Left renal cortex interstitium (tissue), 4 donors: ENCODE data around the gene SPAG8. TPM values are rescaled to one million over a fixed set of nuclear protein-coding genes. Genes with fewer than 3 reads are reported as not detected.

ENCODE experiments used
- DNase-seq, 4 donors: peaks; one replicate each; pipeline ENCODE4 v3.0.0-alpha.2; 2013; ENCODE audit warnings: low read depth in 4 of 4, low spot score in 2 of 4, missing footprints in 1 of 4
- polyA plus RNA-seq, 4 donors: library from polyadenylated mRNA; unstranded; fragments of 120-200 nt; gene quantifications; one replicate each; pipeline ENCODE4 v1.2.1, GENCODE V29; 2013; ENCODE audit not compliant: insufficient read length in 4 of 4

The SPAG8 gene
- polyA plus RNA-seq, 4 donors = 5.2 to 9.5 (median 6.0) TPM

DNA sequence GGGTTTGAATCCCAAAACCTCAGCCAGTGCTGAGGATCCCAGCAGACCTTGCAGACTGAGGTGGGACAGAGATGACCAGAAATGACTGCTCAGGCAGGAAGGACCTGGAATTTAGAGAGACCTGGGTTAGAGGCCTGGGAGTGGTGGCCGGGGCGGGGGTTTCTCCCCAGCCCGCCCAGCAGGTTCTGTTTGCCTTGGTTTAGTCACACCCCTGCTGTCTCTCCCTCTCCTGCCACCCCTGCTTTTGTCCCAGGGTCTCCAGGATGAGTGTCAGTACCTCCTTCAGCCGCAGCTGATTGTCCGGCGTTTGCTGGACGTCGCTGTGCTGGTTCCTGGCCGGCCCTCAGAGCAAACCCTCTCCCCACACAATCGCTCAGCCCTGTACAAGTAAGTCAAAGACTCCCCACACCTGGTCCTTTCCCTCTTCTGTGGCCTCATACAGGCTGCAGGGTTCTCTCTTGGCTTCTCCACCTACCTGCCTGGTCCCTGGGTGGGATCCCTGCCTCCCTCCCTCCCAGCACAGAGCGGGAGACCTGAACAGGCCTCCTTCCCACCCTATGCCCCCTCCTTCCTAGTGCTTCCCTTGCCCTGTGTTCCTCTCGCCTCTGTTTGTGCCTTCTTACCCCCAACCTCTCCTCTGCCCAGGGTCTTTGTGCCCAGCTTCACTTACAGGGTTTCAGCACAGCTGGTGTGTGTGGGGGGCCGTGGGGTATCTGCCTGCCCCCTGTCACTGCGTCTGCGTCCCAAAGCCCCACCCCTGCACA lies 29.0 kb upstream of the SPAG8 start:
- DNase-seq = no peak

DNA sequence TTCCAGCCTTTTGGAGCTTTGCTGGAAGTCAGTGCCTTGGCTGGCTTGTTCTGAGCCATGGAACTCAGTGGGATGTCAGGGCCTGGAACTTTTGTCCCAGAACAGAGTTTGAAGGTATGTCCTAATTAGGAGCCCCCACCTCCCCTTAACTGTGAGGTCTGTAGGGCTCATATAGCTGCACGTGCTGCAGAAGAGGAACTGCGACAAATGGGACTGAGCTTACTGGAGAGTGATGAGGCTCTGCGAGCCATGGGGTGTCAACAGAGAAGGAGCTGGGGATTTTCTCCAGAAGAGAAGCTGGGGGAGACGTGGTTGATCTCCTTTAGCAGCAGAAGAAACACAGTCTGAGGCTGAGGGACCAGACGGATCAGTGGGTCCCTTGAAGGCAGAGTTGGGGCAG lies 27.9 kb upstream of the SPAG8 start:
- DNase-seq = no peak

DNA sequence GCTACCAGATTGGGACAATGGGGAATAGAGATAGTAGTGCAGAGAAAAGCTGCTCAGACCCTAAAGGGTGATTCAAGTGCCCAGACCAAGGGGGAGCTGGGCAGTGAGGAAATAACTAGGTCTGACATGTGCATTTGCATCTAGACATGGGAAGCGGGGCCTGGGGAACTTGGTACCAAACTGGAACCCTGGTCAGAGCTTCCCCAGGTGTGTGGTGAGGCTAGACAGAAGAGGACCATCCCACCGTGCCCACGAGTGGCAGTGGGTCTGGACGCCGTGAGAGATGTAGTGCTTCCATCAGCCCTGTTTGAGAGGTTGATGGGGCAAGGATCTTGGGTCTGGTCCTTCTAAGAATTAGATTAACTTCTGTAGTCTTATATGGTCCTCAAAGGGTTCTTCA lies 24.5 kb upstream of the SPAG8 start:
- no peak for DNase-seq

DNA sequence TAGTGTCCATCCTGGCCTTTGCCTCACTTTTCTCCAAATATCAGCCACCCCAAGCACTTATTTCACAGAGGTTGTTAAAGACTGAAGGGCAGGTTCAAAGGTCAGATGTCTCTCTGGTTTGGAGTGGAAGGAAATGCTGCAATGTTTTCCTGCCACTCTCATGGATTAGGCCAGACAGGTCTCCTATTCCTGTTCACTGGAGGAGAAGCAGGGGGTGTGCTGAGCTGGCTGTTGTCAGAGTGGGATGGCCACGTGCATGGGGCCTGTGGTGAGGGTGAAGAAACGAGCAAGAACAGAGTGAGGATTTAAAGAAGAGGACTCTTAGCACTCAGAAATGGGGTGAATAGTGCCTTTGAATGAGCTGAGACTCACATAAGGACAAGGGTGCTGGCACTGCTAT lies 23.7 kb upstream of the SPAG8 start:
- no peak for DNase-seq

DNA sequence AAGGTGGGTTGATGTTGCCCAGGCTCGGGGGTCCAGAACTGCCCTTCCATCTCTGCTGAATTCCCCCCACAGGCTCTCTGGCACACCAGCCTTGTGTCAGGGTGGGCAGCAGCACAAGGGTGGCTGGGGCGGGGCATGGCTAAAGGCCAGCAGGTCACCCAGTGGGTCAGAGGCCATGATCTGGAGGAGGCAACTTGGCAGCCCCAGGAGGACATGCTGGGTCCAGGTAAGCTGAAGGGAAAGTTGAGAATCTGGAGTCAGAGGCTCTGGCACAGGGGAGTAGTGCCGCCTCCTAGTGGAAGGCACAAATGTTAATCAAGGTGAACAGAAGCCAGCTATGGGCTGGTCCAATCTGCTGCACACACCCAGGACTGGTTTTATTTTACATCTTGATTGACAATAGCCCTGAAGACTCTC lies 23.2 kb upstream of the SPAG8 start:
- no peak for DNase-seq

DNA sequence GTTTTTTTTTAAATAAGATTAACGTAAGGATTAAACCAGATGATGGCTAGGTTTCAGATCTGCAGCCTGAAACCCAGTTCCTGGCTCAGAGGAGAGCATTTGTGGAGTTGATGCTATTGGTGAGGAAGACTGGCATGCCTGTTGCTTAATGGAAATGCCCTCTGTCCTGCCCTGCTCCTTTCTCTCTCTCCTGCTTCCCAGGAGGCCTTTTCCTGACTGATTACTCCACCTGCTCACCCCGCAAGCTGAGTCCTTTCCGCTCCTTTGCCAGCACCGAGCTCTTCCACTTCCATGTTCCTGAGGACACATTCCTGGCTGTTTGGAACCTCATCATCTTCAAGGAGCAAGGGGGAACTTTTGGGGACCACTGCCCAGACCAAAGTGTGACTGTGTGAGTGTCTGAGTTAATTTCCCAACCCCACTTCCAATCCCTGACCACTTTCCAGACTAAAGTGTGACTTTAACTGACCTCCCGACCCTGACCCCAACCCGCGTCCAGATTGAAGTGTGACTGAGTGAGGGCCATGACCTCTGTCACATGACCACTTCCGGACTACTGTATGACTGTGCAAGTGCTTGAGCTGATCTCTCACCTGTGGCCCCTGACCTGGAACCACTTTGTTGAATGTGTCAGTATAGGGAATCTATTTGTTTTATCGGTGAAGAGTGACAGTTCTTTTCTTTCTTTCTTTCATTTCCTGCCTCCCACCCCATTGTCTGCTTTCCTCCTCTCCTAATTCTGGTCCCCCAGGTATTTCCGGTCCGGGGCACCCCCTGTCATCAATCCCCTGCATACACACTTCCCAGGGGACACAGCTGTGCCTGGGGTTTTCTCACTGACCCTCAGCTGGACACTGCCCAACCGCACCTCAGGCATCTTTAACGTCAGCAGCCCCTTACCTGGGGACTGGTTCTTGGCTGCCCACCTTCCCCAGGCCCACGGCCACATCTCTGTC lies 22.5 kb upstream of the SPAG8 start:
- no peak for DNase-seq

DNA sequence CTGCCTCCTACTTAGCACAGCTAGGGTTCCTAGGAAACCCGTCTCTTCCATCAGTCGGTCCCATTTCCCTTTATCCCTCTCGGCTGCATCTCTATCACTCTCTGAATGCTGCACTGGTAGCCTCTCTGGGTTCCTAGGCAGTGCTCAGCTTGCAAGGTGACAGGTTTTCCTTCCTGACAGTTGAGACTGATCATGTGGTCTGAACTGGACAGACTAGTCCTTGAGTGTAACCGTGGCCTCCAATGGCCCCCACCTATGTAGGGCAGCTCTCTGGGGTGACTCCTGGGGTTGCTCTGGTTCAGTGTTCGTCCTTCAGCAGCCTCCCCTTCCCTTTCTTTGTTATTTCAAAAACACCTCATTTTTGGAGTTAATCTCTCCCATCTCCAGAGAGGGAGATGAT lies 20.8 kb upstream of the SPAG8 start:
- no peak for DNase-seq

DNA sequence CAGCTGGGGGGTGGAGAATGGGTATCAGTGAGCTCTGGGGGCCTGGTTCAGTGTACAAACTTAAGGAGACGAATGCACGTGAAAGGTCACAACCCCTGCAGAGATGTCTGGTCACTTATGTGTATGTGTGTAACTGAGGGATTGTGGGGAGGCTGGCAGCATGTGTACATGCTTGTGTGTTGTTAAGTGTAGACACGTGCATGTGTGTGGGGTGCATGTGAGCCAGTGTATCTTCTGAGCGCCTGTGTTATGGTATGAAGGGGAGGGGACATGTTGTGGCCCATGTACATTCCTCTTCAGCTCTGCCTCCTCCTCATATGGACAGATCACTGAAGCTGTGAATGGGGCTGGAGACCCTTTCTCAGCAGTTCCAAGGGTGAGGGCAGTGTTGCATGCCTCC lies 19.0 kb upstream of the SPAG8 start:
- no peak for DNase-seq

DNA sequence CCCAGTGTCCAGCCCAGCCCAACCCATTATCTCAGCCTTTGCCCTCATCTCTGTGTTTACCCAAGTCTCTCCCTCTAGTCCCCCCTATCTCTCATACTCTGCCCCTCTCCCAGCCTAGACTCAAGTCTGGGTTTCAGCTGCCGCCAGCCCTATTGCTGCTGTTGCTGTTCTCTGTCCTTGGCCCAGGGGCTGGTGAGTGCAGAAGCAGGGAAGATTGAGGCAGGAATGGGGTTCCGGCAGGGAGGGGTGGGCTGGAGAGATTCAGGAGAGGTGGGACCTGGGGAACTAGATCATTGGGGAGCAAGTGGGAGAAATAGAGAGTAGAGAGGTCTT lies 17.7 kb upstream of the SPAG8 start:
- no peak for DNase-seq

DNA sequence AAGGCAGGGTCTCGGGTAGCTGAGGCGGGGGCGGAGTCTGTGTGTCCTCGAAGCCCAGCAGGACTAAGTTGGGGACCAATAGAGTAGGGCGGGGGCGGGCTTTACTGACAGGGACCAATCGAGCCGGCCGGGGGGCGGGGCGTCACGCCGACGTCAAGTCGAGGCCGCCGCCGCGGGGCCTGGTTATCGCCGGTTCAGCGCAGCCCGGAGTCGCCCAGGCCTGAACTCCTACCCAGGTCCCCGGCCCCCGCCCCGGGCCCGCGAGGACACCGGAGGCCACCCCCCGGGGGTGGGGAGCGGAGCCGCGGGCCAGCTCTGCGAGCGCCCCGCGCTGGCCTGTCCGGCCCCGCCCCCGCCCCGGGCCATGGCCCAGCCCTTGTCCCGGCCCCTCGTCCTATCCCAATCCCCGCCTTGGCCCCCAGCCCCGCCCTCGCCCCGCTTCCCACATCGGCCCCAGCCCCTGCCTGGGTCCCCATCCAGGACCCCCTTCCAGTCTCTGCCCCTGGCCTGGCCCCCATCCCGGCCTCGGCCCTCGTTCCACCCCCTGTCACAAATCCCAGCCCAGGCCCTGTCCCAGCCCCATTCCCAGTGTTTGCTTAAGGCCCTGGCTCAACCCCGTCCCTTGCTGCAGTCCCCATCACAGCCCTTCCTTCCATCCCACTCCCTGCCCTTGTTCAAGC lies 17.2 kb upstream of the SPAG8 start, which contains the start of gene TMEM8B:
Gene TMEM8B (plus strand): TSS at position 145 of the 680 bp plus-strand sequence. CDS start 220 bp downstream, at position 365.
- peak; percentile 77 to 92 (median 86) for DNase-seq

DNA sequence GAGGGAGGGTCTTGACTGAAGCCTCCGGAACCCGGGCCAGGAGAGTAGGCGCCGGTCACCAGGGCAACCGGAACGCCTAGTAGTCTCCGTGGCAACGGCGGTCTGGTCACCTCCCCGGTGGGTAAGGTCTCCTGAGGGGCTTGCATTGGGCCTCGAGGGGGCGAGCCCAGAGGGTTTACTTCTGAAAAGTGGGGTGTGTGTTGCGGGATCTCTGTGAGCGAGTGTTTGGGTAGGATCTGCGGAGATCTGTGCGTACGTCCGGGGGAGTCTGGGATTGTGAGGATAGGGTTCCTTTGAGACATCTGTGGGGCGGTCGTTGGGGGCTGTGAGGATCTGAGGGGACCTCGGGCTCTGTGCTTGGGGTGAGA lies 16.6 kb upstream of the SPAG8 start, which contains the start of gene FAM221B:
Gene FAM221B (minus strand): TSS at position 17 of the 368 bp plus-strand sequence. CDS start 2,571 bp downstream, outside the sequence.
- DNase-seq = peak in 1 of 4 donors; percentile 29

DNA sequence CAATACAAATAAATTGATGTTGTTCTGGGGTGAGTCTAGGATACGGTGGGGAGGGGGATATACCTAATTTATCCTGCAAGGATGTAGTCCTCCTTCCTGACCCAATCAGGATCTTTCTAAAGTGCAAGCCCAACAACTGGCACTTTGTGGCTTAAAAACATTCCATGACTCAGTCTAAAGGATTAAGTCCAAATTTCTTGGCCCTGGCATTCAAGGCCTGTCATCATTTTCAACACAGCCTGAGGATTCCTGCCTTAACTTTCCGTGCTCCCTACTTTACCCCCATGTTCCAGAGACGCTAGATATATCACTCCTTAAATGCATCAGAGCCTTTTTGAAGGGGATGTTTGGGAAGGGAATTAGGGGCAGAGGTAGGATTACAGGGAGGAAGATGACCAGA lies 15.4 kb upstream of the SPAG8 start:
- DNase-seq = no peak

DNA sequence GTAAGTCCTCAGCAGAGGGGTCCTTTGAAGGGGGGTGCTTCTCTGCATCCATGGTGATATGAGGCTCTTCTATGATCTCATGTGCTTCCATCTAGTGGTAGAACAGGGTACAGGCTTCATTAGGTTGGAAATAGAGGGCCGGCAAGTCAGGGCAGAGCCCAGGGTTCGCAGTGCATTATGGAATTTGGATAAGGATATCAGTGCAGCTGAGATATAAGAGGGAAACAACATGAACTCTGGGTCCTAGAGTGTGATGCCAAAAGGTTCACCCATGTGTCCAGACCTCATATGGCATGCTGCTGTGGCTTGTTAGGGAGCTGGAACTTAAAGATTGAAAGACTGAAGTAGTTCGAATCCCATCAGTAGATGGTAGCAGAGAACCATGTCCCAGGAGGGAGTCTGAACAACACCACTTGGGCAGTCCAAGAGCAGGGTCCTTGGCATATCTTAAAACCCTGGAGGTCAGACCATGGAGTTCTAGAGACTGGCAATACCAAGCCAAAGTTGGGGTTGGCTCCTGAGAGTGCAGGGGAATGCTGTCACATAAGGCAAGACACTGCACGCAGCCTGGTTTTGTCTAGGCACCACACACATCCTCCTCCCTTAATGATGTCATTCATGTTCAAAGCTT lies 14.1 kb upstream of the SPAG8 start:
- no peak for DNase-seq

DNA sequence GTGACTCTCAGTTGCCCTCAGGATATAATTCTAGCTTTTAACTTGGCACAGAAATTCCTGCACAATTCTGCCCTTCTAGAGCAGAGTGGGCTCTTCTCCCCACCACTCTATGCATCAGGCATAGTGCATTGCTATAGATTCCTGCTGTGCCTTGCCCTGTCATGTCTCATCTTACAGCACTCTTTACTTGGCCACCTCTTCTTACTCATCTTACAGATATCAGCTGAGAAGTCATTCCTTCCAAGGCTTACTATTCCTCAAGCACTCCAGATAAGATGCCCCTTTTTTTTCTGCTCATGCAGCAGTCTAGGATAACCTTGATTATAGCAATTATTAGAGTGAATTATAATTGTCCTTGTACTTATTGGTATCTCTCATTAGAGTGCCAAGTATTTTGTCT lies 10.9 kb upstream of the SPAG8 start:
- DNase-seq = no peak

DNA sequence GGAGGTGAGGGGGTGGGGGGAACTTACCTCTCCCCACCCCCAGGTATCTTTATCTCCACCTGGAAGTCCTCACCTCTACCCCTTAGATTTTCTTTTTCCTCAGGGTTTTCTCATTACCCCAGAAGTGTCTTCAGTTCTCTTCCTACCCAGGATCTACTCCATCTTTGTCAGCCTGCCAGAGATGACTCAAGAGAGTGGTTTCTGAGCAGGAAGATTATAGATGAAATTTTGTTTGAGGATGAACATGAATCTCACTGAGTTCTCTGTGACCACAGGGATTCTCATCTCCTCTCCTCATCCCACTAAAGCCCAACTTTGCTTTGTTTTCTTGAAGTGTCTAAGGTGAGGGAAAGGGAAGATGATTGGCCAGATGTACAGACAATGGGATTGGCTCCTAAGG lies 8.0 kb upstream of the SPAG8 start:
- no peak for DNase-seq

DNA sequence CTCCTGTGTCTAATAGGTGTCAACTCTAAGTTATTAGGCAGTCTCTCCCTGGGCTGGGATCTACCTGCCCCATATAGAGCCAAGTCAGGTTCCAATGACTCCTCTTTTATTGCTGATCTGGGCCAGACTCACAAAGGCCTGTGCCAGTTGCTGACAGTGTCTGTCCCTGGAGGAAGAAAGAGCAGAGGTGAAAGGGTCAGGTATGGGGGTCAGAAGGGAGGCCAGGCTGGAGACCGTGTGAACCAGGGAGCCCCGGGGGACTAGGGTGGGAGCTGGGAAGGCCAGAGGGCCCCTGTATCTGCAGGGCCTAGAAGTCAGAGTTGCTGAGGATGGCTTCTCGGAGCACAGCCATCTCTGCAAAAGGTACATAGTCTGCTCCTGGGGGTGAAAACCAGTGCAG lies 6.3 kb upstream of the SPAG8 start:
- DNase-seq = no peak

DNA sequence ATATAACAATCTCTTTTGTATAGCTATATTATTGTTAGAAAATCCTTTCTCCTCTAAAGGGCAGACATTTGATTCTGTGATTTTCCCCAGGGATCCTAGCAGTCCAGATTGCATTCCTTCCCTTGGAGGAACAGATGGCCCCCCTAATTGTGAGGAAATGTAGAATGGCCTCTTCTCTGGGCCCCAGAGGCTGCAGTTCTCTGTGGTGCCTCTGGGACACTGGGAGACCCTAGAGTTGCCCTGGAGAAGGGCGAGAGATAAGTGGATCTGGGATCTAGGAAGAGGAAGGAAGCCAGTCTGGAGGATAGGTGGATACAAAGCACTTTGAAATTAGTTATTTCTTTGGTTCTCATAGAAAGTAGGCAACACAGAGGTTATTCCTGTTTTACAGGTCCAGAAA lies 4.6 kb upstream of the SPAG8 start:
- DNase-seq = no peak

DNA sequence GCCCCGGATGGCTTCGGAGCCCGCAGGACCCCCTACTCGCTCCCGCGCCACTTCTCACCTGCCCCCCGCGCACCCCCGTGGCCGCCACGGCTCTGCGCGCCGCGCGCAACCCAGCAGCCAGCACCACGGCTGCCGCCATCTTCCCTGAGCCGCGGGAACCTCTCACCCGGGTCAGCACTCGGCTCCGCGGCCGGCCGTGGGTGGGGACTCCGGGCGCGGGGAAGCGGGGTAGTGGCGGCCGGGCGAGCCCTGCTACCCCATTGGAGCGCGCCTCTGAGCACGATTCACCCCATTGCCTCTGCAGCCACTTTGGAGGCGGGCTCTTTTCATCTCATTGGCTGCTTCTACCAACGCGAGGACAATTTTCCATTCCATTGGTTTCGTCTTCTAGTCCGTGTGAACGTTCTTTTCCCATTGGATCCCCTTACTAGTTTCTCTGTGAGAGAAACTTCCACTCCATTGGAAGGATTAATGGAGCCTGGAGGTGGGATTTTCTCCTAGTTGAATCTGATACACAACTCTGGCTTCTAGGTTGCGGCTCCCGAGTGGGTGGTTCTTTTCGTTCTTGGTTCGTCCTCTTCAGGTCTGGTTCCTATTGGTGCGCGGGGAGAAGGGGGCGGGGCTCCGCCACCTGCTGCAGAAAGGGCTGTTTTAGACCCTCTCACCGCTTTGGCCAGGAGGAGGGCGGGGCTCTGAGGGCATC lies 2.9 kb upstream of the SPAG8 start, which contains the start of gene HINT2:
Gene HINT2 (minus strand): TSS at position 202 of the 703 bp plus-strand sequence. CDS start 63 bp downstream, at position 139.
- DNase-seq = peak; percentile 93 to 99 (median 96)

DNA sequence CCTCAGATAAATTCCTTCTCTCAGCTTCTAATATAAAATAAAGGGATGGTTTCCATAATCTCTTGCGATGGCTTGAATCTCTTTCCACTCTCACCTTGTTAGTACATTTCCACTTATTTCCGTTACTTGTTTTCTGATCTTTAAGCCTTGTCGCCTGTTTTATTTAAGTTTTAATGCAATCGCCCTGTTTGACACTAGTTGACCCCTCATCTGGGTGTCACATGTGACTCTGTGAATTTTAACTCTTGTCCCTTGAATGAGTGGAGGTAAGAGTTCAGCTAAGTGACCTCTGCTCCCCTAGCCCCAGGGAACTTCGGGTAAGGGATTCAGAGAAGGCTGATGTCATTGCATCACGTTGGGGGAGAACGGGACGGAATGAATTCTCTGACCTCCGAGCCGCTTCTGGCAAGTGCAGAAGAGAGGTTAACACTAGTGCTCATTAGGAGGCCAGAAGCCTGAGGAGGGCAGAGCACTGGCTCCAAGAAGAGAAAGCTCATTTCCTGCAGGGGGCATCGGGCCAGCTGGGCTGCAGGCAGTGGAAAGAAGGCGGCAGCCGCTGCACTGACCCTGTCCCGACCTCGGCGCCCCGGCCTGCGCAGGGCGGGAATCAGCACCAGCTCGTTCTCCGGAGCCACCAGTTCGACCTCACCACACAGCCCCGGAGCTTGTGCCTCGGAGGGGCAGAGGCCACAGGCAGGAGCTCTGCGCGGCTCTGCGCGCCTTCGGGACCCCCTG lies 2.2 kb upstream of the SPAG8 start:
- DNase-seq = peak in 1 of 4 donors; percentile 46
